Gastrocnemius medialis (tissue), 4 donors: ENCODE measurements around the gene ALPL.

ENCODE experiments used
- CTCF ChIP-seq, 5 experiments: fragments of 450-650 bp in 3 of 5; fragments of 200-600 bp in 2 of 5; sonication (generic) in 2 of 5; IDR thresholded peaks in 4 of 5; conservative IDR thresholded peaks in 1 of 5; 1 replicate in 4 of 5; 2 replicates in 1 of 5; pipeline ENCODE4 v1.5.1; 2016 to 2019; ENCODE audit warnings: antibody characterized with exemption in 5 of 5, mild to moderate bottlenecking in 3 of 5, moderate library complexity in 3 of 5
- POLR2A ChIP-seq, 2 donors: fragments of 450-650 bp; IDR thresholded peaks; one replicate each; pipeline ENCODE4 v1.6.1; 2017; ENCODE audit warnings: antibody characterized with exemption in 2 of 2, mild to moderate bottlenecking in 2 of 2, moderate library complexity in 2 of 2

GRCh38 chr1:21514245-21514644 is 5.0 kb downstream of the ALPL start:
- TF ChIP-seq CTCF (IDR thresholded peaks at IDR 0.05 in 4 of 5, conservative IDR thresholded peaks at IDR 0.05 in 1 of 5) = no peak
- TF ChIP-seq POLR2A (IDR thresholded peaks at IDR 0.05) = no peak
